Suppressor macrophage treated with lipopolysaccharide for 1 hour (primary cell): ENCODE results near the gene MACO1.
"Not testable (repeated sequence)": the region's sequence is repeated elsewhere in the genome, so short reads cannot be mapped to it uniquely, and the experiment has no call there.

Experiments
- DNase-seq, 3 donors: peaks; one replicate each; pipeline ENCODE4 v3.0.0-alpha.2; 2020 to 2022

The MACO1 gene

GRCh38 chr1:25425098-25426085 lies 5.3 kb upstream of the MACO1 start:
- no peak for DNase-seq

GRCh38 chr1:25427696-25428095 lies 3.0 kb upstream of the MACO1 start:
- DNase-seq = no peak

- no peak for DNase-seq
Observed at GRCh38 chr1:25428475-25429166, 2.1 kb upstream of the MACO1 start.

DNA sequence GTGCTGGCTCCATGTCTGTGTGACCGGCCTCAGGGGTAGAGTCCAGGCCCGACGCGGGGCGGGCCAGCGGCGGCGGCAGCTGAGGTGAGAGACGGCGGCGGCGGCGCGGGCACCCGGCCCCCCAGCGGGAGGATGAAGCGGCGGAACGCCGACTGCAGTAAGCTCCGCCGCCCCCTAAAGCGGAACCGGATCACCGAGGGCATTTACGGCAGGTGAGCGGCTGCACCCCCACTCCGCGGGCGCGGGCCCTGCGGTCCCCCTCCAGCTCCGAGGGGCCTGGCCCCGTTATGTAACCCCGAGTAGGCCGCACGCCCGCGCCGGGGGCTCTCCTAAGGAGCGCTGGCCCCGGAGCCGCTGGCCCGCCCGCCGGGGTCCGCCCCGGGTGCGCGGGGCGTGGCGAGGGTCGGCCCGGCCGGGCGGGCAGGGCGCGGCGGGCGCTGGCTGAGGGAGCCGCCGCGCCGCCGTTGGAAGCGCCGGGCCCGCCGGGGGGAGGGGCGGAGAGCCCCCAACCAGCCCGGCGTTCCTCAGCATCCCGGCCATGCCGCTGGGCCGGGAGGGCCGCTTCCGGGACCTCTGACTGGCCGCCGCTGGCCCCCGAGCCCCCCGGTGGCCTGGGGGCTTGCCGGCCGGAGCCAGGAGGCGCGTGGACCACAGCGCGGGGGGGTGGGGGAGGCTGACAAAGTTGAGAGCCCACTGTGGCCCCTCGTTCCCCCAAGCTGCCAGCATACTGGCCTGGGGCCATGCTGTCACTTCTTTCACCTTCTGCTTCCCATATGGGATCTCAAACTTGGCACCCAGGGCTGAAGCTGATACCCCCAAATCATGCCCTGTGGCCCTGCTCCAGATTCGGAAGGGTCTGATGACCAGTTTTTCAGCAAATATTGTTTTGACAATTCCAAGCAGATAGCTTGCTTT lies 527 bp downstream of the MACO1 start:
- DNase-seq = no peak

DNA sequence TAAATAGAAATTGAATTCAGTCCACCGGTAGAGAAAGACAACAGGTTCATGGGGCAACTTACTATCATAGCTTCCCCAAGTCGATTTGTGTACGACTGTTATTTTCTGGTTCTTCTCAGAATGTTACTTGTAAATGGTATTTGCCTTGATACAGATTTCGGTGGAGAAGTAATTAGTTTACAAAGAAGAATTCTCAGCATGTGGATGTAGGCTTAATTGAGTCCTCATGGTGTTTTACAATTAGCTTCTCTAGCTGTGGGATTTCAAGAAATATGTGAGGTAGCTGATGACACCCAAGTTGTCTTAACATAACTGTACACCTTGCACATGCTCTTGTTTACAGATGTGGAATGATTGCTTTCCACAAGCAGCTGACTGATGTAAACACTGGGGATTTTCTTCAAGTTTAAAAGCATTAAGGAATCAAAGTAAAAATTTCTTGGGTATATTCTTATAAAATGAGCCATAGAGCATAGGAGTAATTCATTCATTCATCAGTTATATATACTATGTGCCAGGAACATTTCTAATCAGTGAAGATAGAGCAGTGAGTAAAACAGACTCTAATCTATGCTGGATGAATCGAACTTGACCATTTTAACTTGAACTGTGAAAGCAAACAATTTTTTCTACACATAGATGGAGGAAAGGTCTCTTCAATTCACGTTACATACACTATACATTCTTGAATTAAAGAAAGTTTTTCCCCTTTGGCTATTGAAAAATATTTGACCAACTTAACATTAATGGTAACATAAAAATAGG lies 1.4 kb downstream of the MACO1 start:
- no peak for DNase-seq

DNA sequence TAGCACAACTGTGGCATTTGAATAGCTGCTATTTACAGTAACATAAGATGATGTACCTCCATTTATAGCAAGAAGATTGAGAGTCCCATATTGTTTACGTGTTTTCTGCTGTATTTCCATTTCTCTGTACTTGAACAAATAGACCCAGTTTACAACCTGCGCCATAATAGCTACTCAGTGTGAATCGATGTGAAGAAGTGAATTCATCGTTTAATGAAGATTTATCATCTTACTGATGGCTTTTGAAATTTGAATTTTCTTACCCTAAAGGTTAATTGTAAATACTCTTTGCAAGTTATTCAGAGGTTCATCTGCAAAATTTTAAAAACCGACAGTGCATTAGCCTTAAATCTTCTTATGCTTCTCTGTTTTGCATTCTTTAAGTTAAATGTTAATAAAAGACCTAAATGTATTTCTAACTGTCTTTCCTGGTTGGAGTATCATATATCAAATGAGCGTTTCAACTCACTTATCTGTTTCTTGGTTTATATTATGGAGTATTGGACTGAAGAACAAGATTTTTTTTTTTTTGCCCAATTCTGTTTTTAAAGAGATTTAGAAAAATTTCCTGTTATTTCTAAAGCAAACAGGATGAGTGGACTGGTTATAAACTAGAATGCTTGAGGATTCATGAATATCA lies 2.2 kb downstream of the MACO1 start:
- no peak for DNase-seq

DNA sequence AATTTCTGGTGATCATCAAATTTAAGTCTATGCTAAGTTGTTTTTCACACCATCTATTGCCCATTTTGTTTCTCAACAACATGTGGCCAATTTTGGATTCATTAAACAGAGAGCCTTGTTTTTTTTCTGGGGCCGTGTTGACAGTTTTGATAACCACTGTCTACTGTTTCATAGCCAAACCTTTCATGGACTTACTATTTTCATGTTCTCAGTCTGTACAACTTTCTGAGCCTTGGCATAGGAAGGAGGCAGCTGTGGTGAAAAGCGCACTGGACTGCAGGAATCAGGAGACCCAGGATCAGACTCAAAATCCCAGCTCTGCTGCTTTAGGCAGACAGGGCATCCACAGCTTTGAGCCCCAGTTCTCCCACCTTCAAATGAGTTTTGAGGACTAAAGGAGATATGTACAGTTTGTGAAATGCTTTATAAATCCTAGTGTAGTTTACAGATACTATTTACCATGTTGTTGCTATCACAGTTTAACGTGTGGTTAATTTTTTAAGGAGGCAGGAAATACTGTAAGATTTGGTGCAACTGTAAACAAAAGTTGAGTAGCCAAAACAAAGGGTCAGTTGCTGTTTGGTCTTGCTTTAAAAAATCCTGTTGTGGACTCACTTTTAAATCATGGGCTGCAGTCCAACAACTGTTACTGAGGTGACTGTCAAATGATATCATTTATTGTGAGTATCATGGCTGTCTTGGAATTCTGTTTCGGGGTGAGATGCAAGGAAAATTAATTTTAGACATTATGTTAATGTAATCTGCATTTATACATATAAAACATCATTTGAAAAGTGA lies 2.9 kb downstream of the MACO1 start:
- DNase-seq = no peak

- DNase-seq = peak; percentile 28 to 55 (median 52)
Observed at GRCh38 chr1:25435397-25436108, 4.9 kb downstream of the MACO1 start.

DNA sequence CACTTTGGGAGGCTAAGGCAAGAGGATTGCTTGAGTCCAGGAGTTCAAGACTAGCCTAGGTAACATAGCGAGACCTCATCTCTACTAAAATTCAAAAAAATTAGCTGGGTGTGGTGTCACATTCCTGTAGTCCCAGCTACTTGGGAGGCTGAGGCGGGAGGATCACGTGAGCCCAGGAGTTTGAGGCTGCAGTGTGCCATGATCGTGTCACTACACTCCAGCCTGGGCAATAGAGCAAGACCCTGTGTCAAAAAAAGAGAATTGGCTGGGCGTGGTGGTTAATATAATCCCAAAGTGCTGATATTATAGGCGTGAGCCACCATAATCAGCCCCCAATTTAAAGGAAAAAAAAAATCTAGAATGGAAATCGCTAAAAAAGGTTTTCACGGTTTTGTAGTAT lies 7.0 kb downstream of the MACO1 start:
- no peak for DNase-seq

DNA sequence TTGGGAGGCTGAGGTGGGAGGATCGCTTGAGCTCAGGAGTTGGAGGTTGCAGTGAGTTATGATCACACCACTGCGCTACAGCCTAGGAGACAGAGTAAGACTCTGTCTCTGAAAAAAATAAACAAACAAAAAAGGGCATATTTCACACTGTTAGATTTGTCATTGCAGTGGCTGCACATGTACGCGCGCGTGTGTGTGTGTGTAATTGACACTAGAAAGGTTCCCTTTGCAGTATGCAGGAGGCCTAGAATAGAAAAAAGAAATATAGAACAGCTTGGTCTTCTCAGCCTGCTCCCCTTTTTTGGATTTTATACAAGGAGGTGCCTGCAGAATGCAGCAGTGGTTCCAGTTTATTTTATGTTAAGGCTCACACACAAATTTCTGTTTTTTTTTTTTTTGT lies 8.6 kb downstream of the MACO1 start:
- DNase-seq = no peak

DNA sequence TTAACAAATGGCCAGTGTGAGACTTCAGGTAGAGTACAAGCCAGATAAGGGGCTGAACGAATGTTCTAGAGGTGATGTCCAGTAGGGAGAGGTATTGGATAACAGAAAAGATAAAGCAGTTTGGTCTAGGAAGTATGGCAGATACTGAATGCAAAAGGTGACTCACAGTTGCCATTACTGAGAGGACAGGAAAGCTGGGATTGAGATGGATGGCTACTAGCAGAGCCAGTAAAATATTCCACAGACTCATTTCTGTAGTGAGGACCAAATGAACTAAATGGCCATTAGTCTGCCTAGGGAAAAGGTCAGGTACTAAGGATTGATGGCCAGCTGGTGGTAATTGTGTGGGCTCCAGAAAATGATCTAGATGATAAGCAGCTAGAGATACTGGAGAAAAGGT lies 11.5 kb downstream of the MACO1 start:
- DNase-seq = no peak

- DNase-seq = no peak
Observed at GRCh38 chr1:25443030-25443699, 12.5 kb downstream of the MACO1 start.

DNA sequence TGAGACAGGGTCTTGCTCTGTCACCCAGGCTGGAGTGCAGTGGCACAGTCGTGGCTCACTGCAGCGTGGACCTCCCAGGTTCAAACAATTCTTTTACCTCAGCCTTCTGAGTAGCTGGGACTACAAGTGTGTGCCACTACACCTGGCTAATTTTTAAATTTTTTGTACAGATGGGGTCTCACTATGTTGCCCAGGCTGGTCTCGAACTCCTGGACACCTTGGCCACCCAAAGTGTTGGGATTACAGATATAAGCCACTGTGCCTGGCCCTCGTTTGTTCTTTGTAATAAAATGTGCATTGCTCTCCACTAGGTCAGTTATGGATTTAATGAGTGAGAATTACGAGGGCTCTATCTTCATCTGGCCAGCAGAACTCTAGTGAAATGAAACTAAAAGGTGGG lies 13.9 kb downstream of the MACO1 start:
- DNase-seq = not testable (repeated sequence)

DNA sequence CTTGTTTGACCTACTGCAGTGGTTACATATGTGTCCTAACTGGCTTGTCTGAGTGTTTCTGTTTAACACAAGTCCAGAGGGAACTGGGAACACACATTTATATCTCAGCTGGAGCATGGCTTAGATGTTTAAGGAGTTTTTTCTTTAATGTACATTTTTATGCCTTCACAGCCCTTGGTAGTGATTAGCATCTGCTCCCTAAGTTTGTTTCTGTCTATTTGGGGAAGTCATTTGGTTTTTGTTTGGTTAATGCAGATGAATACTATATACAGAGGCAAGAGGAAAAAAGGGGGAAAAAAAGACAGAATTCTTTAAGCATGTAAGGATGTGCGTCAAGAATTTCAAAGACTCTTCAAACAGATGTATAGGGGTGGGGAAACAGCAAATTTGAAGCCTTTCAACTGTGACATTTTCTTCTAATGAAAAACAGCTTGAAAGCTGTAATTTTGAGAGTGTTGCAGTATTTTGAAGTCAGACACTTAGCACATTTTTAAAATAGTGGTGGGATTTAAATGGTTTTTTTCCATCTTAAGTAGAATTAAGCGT lies 15.4 kb downstream of the MACO1 start:
- no peak for DNase-seq

DNA sequence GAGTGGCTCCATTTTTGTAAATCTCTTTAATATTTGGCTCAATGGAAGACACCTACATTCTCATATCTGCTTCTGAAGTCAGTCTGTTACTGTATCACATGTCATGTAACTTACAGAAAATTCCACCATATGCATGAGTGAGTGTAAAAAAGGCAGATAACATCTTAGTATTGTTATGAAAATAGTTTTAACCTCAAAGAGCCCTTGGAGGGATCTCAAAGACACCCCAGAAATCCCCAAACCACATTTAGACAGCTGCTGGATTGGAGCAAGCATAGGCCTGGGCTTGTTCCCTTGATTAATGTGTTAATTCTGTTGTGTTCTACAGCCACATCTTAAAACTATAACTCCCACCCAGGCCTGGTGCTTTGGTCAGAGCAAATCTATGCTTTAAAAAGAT lies 16.9 kb downstream of the MACO1 start:
- no peak for DNase-seq

DNA sequence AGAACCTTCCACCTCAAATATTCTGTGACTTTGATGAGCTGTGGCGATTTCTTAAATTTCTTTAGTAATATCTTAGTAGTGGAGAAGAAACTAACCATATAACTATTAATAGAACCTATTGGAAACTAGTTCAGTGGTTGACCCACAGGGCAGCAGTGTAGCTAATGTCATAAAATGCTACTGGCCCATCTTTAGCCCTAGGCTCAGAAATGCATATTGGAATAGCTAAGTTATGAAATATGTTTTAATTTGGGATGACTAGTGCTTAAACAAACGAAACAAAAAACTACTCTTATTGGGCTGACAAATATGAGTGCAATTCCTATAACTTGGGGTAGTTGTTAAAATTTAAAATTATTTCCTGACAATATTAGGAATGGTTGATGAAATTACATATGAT lies 20.2 kb downstream of the MACO1 start:
- DNase-seq = no peak

GRCh38 chr1:25451908-25452307 lies 21.2 kb downstream of the MACO1 start:
- DNase-seq = peak in 2 of 3 donors; percentile 34 to 36

DNA sequence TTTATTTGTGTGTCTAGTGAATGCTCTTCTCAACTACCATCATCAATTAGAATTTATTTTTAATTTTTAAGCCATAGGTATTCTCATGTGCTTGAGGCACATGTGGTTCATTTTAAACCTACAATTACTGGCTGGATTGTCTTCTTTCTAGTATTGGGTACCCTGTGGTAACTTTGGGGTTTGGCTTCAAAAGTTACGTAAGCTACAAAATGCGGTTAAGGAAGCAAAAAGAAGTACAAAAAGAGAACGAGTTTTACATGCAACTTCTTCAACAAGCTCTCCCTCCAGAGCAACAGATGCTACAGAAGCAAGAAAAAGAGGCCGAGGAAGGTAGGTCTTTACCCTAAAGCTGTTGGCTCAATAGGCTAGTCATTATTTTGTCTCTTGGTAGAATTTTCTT lies 25.8 kb downstream of the MACO1 start:
- DNase-seq = peak in 1 of 3 donors; percentile 42
